DND-41 (cell line): ENCODE data around the gene CAPN15.

Experiments used
- EZH2 ChIP-seq: IDR thresholded peaks from 3 replicates; pipeline ENCODE4 v1.6.1; 2012; ENCODE audit warnings: borderline replicate concordance, low read depth, mild to moderate bottlenecking, moderate library complexity, low read length, inconsistent platforms; ENCODE audit not compliant: severe bottlenecking
- TF ChIP-seq, protein P1 (sequence below): IDR thresholded peaks from 2 replicates; pipeline ENCODE4 v1.5.1; 2012; ENCODE audit warnings: borderline replicate concordance, low read length, moderate library complexity, mild to moderate bottlenecking; ENCODE audit not compliant: poor library complexity, severe bottlenecking; ENCODE audit errors: extremely low read depth

DNA sequence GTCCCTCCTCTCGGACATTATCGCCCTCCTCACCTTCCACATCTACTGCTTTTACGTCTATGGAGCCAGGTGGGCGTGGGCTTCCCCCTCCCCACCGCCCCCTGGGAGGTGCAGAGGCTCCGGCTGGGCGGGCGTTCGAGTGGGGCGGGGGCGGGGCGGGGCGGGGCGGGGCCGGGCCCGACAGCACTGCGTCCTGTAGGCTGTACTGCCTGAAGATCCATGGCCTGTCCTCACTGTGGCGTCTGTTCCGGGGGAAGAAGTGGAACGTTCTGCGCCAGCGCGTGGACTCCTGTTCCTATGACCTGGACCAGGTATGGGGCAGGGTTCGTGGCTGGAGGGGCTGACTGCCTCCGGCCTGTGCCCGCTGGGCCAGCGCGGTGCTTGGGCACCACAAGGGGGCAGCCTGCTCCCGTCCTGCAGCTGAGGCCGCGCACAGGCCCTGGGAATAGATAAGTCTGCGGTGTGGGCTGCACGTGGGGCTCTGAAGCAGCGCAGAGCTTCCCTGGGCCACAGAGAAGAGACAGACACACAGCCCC, 51.4 kb downstream of the CAPN15 start:
- no peak for TF ChIP-seq EZH2
- TF ChIP-seq, protein P1, sequence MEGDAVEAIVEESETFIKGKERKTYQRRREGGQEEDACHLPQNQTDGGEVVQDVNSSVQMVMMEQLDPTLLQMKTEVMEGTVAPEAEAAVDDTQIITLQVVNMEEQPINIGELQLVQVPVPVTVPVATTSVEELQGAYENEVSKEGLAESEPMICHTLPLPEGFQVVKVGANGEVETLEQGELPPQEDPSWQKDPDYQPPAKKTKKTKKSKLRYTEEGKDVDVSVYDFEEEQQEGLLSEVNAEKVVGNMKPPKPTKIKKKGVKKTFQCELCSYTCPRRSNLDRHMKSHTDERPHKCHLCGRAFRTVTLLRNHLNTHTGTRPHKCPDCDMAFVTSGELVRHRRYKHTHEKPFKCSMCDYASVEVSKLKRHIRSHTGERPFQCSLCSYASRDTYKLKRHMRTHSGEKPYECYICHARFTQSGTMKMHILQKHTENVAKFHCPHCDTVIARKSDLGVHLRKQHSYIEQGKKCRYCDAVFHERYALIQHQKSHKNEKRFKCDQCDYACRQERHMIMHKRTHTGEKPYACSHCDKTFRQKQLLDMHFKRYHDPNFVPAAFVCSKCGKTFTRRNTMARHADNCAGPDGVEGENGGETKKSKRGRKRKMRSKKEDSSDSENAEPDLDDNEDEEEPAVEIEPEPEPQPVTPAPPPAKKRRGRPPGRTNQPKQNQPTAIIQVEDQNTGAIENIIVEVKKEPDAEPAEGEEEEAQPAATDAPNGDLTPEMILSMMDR = peak; percentile 64
